ENCODE results near the gene SHB. TPM values are rescaled to one million over a fixed set of nuclear protein-coding genes. Genes with fewer than 3 reads are reported as not detected.

The SHB gene
- total and polyA plus RNA-seq, 2 of the 8 experiments (the other 6 are each of a cell fraction or from before 2014, with no cell fraction given), result 4.1 to 12.6 TPM

- ChIA-PET POLR2A (ENCODE audit: partially characterized antibody) (no interaction called here), CTCF (ENCODE audit: partially characterized antibody) (interaction anchor here (0.8 to 2.1 kb wide), 6 partner anchors 11 to 43 kb away, joined by 3 to 7 read pairs (median 3); no protein-coding TSS in a partner anchor)
- H3K4ac ChIP-seq (replicated peaks; ENCODE audit: insufficient read length, low read depth, low read length), result no peak overlapping the region
- no peak overlapping the region; the same call in 1 of the 2 replicates for H4K8ac ChIP-seq (ENCODE audit: extremely low read depth, insufficient read depth, low read length)
- no peaks in the 10 kb centered on the region for H3K9me3 ChIP-seq (ENCODE audit: insufficient read depth in 2 of 2, low read depth in 1 of 2, low read length in 1 of 2)
- no peak overlapping the region; the same call in 1 of the 2 replicates for H2BK5ac ChIP-seq (ENCODE audit: low read depth, low read length)
- no peak overlapping the region for H2BK20ac ChIP-seq (ENCODE audit: low read length)
- no peak overlapping the region for H3K18ac ChIP-seq (ENCODE audit: extremely low read depth, low read length)
- no peak overlapping the region for H2BK12ac ChIP-seq (ENCODE audit: low read depth, low read length)
- H3K9ac ChIP-seq (replicated peaks in 1 of 4; ENCODE audit: extremely low read depth in 1 of 4, low read depth in 3 of 4, low read length in 3 of 4), result no peak overlapping the region
- 90% methylated on average over 16 of the region's 16 CpGs; no CpG with 5 or more reads in 1 of the 2 experiments for WGBS, 2 experiments (ENCODE audit: extremely low coverage in 1 of 2, insufficient coverage in 1 of 2, insufficient read length in 1 of 2, insufficient replicate concordance in 2 of 2, low coverage in 1 of 2, low lambda C conversion rate in 2 of 2, missing lambda C conversion rate in 1 of 2)
- H3K4me2 ChIP-seq (ENCODE audit: insufficient read depth in 1 of 2, low read depth in 2 of 2, low read length in 2 of 2), result no peak overlapping the region
- FAIRE-seq, result no peak
- no peak overlapping the region for H2AFZ ChIP-seq (ENCODE audit: low read length)
- peaks cover 3% of the 10 kb centered on the region; the same call in 1 of the 2 replicates for H3K79me1 ChIP-seq (ENCODE audit: low read depth, low read length)
- H3K4me3 ChIP-seq (ENCODE audit: extremely low read depth in 1 of 4, insufficient read depth in 2 of 4, low read depth in 3 of 4, low read length in 4 of 4), result no peak overlapping the region
- no peak overlapping the region for H2BK15ac ChIP-seq (ENCODE audit: low read length)
- no peak overlapping the region for H4K91ac ChIP-seq (replicated peaks; ENCODE audit: insufficient read length, low read length)
- H3K27ac ChIP-seq (ENCODE audit: low read depth, low read length), result no peak overlapping the region
- H3K56ac ChIP-seq (replicated peaks; ENCODE audit: insufficient read length, low read depth, low read length), result no peak overlapping the region
- H2BK120ac ChIP-seq (replicated peaks; ENCODE audit: low read depth, low read length), result no peak overlapping the region
- H3K23me2 ChIP-seq (ENCODE audit: low read depth, low read length), result no peaks in the 10 kb centered on the region
- H4K5ac ChIP-seq (ENCODE audit: insufficient read length, low read depth, low read length), result no peak overlapping the region
- no peaks in the 10 kb centered on the region for H3K4me1 ChIP-seq (replicated peaks in 1 of 4; ENCODE audit: control insufficient read depth in 3 of 4, insufficient read depth in 4 of 4, low read length in 3 of 4)
- H3K23ac ChIP-seq (ENCODE audit: insufficient read length), result no peak overlapping the region
- peaks cover 4 to 6% of the 10 kb centered on the region in 2 experiments for H4K20me1 ChIP-seq (replicated peaks in 1 of 2; ENCODE audit: control insufficient read depth in 1 of 2, insufficient read depth in 2 of 2, low read length in 2 of 2)
- peaks cover 0 to 5% (median 0%) of the 10 kb centered on the region in 4 experiments; a peak in 4 of 8 replicates for H3K36me3 ChIP-seq (ENCODE audit: control insufficient read depth in 2 of 4, insufficient read depth in 4 of 4, low read length in 3 of 4)
- H2AK5ac ChIP-seq (ENCODE audit: low read depth, low read length), result no peak overlapping the region
- H3K27me3 ChIP-seq (replicated peaks in 1 of 4; ENCODE audit: control insufficient read depth in 3 of 4, extremely low read depth in 1 of 4, insufficient read depth in 3 of 4, low read length in 3 of 4), result no peaks in the 10 kb centered on the region
- no peak for DNase-seq (ENCODE audit: low read depth in 1 of 2, low spot score in 2 of 2)
- no peak overlapping the region for H3K14ac ChIP-seq (ENCODE audit: insufficient read length)
- no peaks in the 10 kb centered on the region for H3K79me2 ChIP-seq (ENCODE audit: control insufficient read depth in 1 of 2, insufficient read depth in 2 of 2, low read length in 2 of 2)
- TF ChIP-seq GABPA (IDR thresholded peaks at IDR 0.05; ENCODE audit: borderline replicate concordance, insufficient read depth, low read length) (no peak), CTCF (IDR thresholded peaks at IDR 0.05; ENCODE audit: control extremely low read depth in 1 of 3, insufficient read depth in 1 of 3, low read depth in 1 of 3, low read length in 3 of 3) (no peak), SUZ12 (IDR thresholded peaks at IDR 0.05; ENCODE audit: low read length) (no peak), JUN (IDR thresholded peaks at IDR 0.05; ENCODE audit: low read depth, low read length) (no peak), SIN3A (conservative IDR thresholded peaks at IDR 0.05 in 1 of 2, IDR thresholded peaks at IDR 0.05 in 1 of 2; ENCODE audit: low read depth in 1 of 2, low read length in 2 of 2) (no peak), KDM1A (IDR thresholded peaks at IDR 0.05; ENCODE audit: borderline replicate concordance, low read length) (no peak), HDAC2 (IDR thresholded peaks at IDR 0.05; ENCODE audit: borderline replicate concordance in 1 of 2, low read depth in 2 of 2, low read length in 2 of 2) (no peak), CEBPB (IDR thresholded peaks at IDR 0.05; ENCODE audit: low read depth, low read length) (no peak), SIX5 (IDR thresholded peaks at IDR 0.05; ENCODE audit: low read depth, low read length) (no peak)
Observed at GRCh38 chr9:37956904-37957663, 111.9 kb downstream of the SHB start.
